Right kidney (tissue), 1 donor: ENCODE measurements around the gene PPP2R2D.
"Not testable (repeated sequence)": the region's sequence is repeated elsewhere in the genome, so short reads cannot be mapped to it uniquely, and the experiment has no call there.

Source experiments
- DNase-seq: peaks from one replicate; pipeline ENCODE4 v3.0.0-alpha.2; 2016

Gene PPP2R2D

GRCh38 chr10:131865223-131865917, 35.4 kb upstream of the PPP2R2D start:
- no peak for DNase-seq

- no peak for DNase-seq
Measured at GRCh38 chr10:131866673-131867072, 34.1 kb upstream of the PPP2R2D start.

GRCh38 chr10:131868436-131868835, 32.4 kb upstream of the PPP2R2D start:
- no peak for DNase-seq

DNA sequence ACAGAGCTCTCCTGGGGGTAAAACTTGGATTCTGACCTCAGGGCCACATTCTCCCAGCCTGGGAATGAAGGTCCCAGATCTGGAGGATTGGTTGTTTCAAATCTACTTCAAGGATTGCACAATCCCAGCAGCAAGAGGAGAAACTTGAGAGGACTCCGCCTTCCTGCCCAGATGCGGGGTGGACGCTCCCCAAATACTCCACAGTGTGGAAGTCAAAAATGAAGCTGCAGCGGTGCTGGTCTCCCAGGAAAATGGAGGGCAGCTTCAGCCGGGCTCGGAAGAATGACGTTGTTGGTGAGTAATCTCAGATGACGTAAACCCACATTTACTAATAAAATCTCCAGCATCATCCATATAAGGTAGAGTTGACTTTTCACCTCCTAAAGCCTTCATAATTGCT, 31.5 kb upstream of the PPP2R2D start:
- DNase-seq: no peak

GRCh38 chr10:131870411-131870810, 30.4 kb upstream of the PPP2R2D start:
- no peak for DNase-seq

GRCh38 chr10:131870831-131871672, 29.8 kb upstream of the PPP2R2D start:
- DNase-seq: no peak

DNA sequence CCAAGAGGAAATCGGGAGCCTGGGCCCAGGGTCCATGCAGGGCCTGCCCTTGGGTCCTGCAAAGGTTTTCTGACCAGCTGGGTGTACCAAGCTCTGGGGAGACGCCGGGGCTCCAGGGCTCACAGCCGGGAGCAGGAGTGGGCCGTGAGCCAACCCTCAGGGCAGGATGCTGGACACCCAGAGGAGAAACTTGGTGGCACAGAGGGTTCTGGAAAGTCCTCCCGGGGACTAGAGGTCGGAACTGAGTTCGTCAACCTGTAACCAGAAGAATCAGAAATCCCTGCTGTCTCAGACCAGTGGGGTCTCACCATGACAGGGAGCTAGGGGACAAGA, 29.2 kb upstream of the PPP2R2D start:
- DNase-seq: no peak

- no peak for DNase-seq
Measured at GRCh38 chr10:131872011-131872826, 28.6 kb upstream of the PPP2R2D start.

- DNase-seq: no peak
Measured at GRCh38 chr10:131872827-131873375, 27.9 kb upstream of the PPP2R2D start.

- DNase-seq: peak; percentile 78
Measured at GRCh38 chr10:131874991-131875451, 25.8 kb upstream of the PPP2R2D start.

DNA sequence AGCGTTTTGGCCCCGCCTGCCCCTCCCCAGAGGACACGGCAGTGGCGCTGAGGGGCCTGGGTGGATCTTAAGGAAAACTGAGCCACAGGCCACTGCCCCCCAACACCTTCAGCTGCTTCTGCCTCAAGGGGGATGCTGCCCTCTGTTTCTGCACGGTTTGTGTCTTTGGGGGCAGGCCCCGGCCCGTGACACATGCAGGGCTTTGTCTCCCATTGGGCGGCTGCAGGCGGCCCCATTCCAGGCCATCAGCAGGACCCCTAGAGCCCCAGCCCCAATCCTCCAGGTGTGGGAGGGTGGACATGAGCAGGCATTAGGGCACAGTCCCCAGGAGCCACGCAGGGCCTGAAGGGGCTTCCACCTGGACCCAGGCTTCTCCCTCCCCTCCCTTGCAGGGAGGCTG, 25.3 kb upstream of the PPP2R2D start:
- no peak for DNase-seq

DNA sequence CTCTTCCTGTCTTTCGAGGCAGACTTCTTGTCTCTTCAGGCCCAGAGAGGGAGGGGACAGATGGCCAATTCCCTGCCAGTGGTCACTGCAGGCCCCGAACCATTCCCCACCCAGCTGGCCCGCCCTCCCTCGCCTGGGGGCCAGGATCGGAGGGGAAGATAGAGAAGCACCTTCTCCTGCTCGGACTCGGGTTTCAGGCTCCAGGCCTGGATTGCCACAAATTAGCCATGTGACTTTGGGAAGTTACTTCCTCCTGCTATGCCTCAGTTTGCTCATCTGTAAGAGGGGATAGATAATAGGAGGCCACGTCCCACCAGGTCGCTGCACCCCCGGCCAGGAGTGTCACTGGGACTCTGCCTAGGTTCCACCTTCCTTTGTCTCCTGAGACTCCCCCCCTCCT, 24.8 kb upstream of the PPP2R2D start:
- DNase-seq: no peak

DNA sequence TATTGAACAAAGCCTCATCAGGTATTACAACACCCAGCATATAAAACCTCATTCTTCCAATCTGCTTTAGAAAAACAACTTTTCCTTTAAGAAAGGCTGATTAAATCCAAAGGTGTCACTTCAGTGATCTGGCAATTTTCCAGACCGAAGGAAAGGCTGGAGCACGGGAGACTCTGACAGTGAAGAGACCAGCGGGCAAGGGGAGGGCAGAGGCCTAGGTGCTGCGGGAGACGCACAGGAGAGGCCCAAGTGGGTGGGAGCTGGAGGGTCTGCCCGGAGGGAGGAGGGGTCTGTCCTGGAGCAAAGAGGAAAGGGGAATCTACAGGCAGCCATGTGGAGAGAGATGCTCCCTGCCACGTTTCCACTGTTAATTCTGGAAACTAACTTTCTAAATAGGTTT, 24.3 kb upstream of the PPP2R2D start:
- no peak for DNase-seq

- DNase-seq: no peak
Measured at GRCh38 chr10:131880016-131880590, 20.7 kb upstream of the PPP2R2D start.

DNA sequence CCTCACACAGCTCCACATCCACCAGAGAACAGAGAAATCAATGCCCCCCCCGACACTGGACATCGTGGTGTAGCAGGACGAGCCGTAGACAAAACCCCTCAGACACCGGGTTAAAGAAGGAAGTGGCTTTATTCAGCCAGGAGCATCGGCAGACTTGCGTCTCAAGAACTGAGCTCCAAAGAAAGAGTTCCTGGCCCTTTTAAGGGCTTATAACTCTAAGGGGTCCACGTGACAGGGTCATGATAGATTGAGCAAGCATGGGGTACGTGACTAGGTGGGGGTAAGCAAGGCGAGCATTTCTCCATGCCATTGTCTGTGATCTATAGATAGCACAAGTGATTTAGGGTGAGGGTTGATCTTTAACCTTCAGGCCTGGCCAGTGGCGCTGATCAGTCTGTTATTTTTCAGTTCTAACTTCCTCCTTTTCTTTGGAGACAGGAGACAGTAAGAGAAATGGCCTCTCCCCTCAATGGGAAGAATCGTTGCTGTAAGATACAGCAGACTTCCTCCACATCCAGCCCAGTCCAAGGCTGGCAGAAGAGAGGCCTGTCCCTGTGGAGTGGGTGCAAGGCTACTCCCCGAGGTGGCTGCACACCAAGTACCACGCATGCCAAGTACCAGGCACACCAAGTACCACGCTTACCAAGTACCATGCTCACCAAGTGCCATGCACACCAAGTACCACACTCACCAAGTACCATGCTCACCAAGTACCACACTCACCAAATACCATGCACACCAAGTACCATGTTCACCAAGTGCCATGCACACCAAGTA, 19.5 kb upstream of the PPP2R2D start:
- DNase-seq: no peak

DNA sequence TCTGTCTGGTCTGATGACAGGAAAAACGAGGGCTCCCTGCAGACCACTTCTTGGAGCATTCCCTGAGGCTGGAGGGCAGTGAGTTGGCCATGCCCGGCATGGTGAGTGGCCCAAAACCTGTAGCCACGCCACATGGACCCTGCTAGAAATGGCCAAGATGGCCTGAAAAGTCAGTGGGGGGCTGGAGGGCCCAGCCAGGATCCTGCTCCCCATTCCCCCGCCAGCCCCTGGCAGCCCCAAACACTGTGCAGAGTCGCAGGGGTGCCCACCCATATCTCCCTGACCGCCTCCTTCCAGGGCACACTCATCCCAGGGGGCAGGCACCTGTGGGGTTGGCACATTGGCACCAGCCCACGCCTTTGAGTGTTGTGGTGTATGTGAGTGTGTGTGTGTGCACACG, 18.7 kb upstream of the PPP2R2D start:
- DNase-seq: no peak

DNA sequence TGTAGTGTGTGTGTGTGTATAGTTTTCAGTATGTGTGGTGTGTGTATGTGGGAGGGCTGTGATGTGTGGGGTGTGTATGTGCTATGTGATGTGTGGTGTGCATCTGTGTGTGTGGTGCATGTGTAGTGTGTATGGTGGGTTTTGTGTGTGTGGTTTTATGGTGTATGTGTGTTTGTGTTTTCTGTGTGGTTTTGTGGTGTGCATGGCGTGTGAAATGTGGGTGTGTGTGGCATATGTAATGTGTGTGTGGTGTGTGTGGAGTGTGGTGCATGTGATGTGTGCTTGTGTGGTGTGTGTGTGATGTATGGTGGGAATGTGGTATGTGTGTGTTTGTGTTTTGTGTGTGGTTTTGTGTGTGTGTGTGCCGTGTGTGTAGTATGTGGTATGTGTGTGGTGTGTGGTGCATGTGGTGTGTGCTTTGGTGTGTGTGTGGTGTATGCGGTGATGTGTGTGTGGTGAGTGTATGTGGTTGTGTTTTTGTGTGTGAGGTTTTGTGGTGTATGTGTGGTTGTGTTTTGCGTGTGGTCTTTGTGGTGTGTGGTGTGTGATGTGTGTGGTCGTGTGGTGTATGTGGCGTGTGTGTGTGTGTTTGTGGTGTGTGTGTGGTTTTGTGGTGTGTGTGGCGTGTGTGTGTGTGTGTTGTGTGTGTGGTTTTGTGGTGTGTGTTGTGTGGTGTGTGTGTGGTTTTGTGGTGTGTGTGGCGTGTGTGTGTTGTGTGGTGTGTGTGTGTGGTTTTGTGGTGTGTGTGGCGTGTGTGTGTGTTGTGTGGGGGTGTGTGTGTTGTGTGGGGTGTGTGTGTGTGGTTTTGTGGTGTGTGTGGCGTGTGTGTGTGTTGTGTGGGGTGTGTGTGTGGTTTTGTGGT, 18.0 kb upstream of the PPP2R2D start:
- DNase-seq: no peak

GRCh38 chr10:131883621-131884393, 17.0 kb upstream of the PPP2R2D start:
- not testable (repeated sequence) for DNase-seq

DNA sequence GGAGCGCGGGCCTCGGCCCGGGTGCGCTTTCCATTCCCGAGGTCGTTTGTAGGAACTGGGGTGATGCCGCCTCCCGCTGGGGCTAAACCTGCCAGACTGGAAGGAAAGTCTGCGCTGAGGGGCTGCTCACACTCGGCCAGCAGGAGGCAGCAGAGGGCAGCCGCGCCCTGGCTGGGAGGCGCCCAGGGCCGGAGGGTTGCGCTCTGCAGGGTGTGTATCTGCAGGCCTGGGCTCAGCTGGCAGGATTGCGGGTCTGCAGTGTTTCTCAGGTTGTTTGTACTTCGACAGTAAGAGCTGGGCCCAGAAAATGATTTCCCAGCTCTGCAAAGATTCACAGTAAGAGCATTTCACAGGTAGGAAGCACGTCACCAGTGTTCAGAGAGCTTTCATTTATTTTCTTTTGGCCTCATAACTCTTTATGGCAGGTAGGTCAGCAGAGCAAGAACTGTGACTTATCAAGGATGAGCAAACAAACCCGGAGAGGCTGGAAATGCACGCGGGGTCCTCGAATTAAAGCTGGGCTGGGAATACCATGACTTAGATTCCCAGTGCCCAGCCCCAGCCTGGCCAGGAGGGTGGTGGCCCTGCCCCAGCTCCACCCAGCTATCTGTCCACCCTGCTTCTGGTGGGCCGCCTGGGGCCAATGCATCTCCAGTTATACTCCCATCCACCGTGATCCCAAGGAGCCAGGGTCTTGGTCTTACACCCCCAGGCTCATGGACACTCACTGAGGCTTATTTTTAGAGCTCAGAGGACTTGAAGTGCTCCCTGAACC, 15.2 kb upstream of the PPP2R2D start:
- DNase-seq: peak; percentile 75
